NOMO-1 (cell line): ENCODE data around the gene PRKCSH.
A peak's percentile ranks its signal among the peaks of the same experiment; 100 is the strongest.
"Not testable (repeated sequence)": the region's sequence is repeated elsewhere in the genome, so short reads cannot be mapped to it uniquely, and the experiment has no call there.

Experiments used
- DNase-seq, 2 experiments: peaks; one replicate each; lab custom pipeline; 2025; ENCODE audit not compliant: unreplicated experiment in 2 of 2; lab: John Stamatoyannopoulos, UW

Gene PRKCSH

GRCh38 chr19:11475343-11475742 lies 39.9 kb downstream of the PRKCSH start:
- not testable (repeated sequence) for DNase-seq

- DNase-seq: no peak
These were observed 40.4 kb downstream of the PRKCSH start for GRCh38 chr19:11475861-11476260.

- DNase-seq: peak in 1 of 2 experiments; percentile 34
These were observed 43.0 kb downstream of the PRKCSH start for GRCh38 chr19:11478167-11479089.

- peak; percentile 11 to 48 for DNase-seq
These were observed 43.9 kb downstream of the PRKCSH start for GRCh38 chr19:11479090-11479897.

GRCh38 chr19:11479898-11480714 lies 44.7 kb downstream of the PRKCSH start:
- no peak for DNase-seq

GRCh38 chr19:11480715-11481533 lies 45.5 kb downstream of the PRKCSH start, which contains the start of gene ELAVL3:
Gene ELAVL3, minus strand, starts transcription at chr19:11481046. Its CDS starts 438 bp downstream, at chr19:11480608.
- no peak for DNase-seq

GRCh38 chr19:11481534-11482383 lies 46.3 kb downstream of the PRKCSH start:
- peak; percentile 93 to 94 for DNase-seq

GRCh38 chr19:11482384-11483050 lies 47.1 kb downstream of the PRKCSH start:
- peak; percentile 86 to 96 for DNase-seq

- DNase-seq: no peak
These were observed 48.1 kb downstream of the PRKCSH start for GRCh38 chr19:11483366-11484111.

- DNase-seq: no peak
These were observed 49.9 kb downstream of the PRKCSH start for GRCh38 chr19:11485245-11485837.

- no peak for DNase-seq
These were observed 51.4 kb downstream of the PRKCSH start for GRCh38 chr19:11486661-11487503.

GRCh38 chr19:11489378-11489777 lies 53.9 kb downstream of the PRKCSH start:
- DNase-seq: no peak

GRCh38 chr19:11494634-11495285 lies 59.3 kb downstream of the PRKCSH start:
- no peak for DNase-seq

GRCh38 chr19:11495481-11495880 lies 60.0 kb downstream of the PRKCSH start:
- DNase-seq: no peak

GRCh38 chr19:11495885-11496284 lies 60.5 kb downstream of the PRKCSH start:
- no peak for DNase-seq
